HG03442 (cell line): ENCODE data around the gene SYT10.
"Not testable (repeated sequence)": the region's sequence is repeated elsewhere in the genome, so short reads cannot be mapped to it uniquely, and the experiment has no call there.

Experiments used
- ATAC-seq: cut with Tn5 transposase; IDR thresholded peaks from one replicate; pipeline ENCODE4 v1.9.1; 2021; ENCODE audit warnings: mild to moderate bottlenecking, moderate library complexity; ENCODE audit not compliant: unreplicated experiment

The SYT10 gene, protein sequence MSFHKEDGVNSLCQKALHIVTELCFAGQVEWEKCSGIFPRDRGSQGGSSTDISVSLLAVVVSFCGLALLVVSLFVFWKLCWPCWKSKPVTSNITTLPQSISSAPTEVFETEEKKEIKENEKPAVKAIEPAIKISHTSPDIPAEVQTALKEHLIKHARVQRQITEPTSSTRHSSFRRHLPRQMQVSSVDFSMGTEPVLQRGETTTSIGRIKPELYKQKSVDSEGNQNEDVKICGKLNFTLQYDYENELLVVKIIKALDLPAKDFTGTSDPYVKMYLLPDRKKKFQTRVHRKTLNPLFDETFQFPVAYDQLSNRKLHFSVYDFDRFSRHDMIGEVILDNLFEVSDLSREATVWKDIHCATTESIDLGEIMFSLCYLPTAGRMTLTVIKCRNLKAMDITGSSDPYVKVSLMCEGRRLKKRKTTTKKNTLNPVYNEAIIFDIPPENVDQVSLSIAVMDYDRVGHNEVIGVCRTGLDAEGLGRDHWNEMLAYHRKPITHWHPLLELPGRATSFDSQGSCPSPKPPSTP

GRCh38 chr12:33439587-33440011, at the start of gene SYT10:
Gene SYT10, minus strand, starts transcription at chr12:33439819. Its CDS starts 297 bp downstream, at chr12:33439522.
- ATAC-seq = no peak

GRCh38 chr12:33488036-33488435, 48.4 kb upstream of the SYT10 start:
- no peak for ATAC-seq

- no peak for ATAC-seq
Observed at GRCh38 chr12:33486058-33486457, 46.4 kb upstream of the SYT10 start.

DNA sequence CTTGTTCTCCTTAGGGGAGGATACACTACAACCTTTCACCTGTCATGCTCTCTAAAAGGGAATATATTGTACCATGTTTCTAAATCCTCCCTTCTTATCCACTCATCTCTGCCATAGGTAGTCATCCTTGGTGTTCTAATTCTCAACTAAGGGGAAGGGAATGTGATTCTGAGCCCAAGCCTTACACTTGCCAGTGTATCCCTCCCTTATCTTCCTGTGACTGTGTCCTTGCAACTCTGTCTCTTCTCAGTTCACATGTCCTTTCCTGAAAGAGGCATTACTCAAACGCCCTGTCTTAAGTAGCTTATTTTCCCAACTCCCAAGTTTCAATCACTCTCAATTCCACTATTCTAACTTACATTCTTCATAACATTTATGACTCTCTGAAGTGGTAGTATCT, 44.5 kb upstream of the SYT10 start:
- no peak for ATAC-seq

DNA sequence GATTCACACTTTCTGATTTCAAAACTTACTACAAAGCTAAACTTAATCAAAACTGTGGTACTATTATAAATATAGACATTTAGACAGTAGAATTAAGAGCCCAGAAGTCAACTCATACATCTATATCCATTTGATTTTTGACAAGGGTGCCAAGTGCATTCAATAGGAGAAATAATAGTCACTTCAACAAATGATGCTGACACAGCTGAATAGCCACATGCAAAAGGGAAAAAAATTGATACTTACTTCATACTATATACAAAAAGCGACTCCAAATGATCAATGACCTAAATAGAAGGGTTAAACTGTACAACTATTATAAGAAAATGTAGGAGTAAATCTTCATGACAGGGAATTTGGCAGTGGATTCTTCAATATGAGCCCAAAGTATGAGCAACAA, 40.7 kb upstream of the SYT10 start:
- ATAC-seq = no peak

DNA sequence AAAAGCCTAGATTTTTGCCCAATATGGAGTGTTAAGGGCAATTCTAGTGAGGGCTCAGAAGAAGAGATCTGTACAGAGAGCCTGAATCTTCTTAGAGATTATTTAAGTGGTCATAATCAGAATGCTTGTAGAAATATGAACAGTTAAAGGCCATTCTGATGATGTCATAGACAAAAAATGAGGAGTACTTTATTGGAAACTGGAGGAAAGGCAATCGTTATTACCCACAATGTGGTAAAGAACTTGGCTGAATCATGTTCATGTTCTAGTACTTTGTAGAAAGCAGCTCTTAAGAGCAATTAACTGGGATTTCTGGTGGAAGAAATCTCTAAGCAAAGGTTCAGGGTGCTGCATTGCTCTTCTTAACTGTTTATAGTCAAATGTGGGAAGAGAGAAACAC, 36.4 kb upstream of the SYT10 start:
- ATAC-seq = no peak

GRCh38 chr12:33472299-33472698, 32.7 kb upstream of the SYT10 start:
- ATAC-seq = no peak

DNA sequence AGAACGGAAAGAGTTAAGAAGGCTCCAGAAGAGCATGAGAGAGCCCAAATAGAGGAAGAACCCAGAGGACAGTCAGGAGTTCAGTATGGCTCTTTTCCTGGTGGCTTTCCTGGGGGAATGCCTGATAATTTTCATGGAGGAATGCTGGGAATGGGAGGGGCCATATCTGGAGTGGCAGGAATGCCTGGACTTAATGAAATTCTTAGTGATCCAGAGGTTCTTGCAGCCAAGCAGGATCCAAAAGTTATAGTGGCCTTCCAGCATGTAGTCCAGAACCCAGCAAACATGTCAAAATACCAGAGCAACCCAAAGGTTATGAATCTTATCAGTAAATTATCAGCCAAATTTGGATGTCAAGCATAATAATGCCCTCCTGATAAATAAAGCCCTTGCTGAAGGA, 15.5 kb upstream of the SYT10 start:
- ATAC-seq = no peak

DNA sequence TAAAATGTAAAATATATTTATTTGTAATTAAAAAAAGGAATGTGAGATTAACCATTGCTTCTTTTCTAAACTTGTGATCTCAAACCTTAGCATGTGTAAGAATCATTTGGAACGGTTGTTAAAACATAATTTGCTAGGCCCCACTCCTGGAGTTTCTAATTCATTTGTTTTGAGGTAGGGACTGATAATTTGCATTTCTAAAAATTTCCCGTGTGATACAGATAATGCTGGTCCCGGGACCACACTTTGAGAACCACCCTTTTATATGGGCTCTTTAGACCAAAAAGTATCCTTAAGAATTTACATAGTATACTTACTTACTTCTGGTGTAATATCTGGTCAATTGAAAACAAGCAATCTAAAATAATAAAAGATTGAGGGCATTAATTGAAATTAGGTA, 10.9 kb upstream of the SYT10 start:
- no peak for ATAC-seq

DNA sequence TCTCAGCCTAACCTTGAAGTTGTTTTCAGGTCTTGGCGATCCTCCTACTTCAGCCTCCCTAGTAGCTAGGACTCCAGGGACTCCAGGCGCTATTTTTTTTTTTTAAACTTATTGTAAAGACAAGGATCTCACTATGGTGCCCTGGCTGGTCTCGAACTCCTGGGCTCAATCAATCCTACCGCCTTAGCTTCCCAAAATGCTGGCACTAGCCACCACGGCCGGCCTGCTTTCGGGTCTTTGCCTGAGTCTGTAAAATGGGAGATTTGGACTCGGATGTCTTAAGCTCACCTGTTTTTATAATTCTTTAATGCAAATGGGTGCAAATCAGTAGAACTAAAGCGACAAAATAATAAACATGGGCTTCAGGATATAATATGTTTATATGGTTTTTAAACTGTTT, 858 bp upstream of the SYT10 start:
- ATAC-seq = no peak

DNA sequence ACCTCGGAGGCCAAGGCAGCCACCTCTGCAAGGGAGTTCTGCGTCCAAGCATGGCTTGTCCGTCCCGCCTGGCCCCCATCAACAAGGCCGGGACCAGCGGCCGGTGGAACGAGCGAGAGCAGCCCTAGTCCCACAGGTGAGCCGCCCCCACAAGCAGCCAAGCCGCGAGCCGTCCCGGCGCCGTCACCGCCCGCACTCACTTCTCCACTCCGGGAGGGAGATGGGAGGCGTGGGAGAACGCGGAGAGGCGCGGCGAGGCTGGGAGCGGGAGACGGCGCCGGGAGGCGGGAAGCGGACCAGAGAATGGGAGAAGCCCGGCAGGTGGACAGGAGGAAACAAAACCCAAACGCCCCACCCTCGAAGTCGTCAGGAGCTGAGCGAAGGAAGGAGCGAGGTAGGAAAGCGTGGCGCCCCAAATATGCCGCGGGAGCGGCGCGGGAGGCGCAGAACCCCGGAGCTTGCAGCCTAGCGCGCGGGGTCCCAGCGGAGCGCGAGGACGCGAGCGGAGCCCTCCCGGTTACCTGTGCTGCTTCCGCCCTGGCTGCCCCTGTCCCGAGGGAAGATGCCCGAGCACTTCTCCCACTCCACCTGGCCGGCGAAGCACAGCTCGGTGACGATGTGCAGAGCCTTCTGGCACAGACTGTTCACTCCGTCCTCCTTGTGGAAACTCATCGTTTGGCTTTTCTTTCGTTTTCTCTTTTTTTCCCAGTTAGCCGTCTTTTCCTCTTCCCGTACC, 600 bp downstream of the SYT10 start:
- ATAC-seq = no peak

- ATAC-seq = no peak
Observed at GRCh38 chr12:33438025-33438772, 1.4 kb downstream of the SYT10 start.

DNA sequence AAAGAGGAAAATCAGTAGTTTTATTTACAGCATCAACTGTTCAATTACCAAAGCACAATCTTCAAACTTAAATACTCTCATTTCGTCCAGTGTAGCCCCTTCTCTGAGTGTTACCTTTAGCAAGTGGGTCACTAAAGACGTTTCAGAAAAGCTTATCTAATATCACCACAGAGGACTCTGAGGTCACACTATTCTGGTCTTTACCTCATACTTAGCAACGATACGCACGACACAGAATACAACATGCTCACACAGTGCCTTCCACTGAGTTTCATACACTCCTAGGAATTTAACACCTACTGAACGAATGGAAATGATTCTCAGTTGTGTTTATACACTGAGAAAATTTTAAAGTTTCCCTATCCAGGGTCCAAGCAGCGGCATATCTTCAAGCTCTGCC, 2.0 kb downstream of the SYT10 start:
- no peak for ATAC-seq

- no peak for ATAC-seq
Observed at GRCh38 chr12:33432992-33433391, 6.6 kb downstream of the SYT10 start.

DNA sequence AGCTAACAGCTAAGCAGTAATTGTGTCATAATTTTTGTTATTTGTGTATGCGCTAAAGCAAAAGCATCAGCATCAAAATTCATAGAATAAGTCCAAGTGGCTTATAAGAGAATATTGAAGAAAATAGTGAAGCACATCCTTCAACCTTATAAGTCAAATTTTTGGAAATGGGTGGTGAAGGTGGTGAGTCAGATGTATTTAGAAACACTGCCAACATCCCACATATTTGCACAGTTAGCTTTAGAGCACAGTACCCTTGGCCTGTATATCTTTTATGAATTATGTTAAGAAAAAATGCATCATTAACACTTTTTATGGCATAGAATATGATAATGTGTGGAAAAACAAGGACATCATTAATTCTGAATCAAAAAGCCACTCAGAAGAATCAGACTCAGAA, 8.0 kb downstream of the SYT10 start:
- no peak for ATAC-seq

- ATAC-seq = no peak
Observed at GRCh38 chr12:33429468-33429867, 10.2 kb downstream of the SYT10 start.

GRCh38 chr12:33427071-33427470, 12.5 kb downstream of the SYT10 start:
- no peak for ATAC-seq

DNA sequence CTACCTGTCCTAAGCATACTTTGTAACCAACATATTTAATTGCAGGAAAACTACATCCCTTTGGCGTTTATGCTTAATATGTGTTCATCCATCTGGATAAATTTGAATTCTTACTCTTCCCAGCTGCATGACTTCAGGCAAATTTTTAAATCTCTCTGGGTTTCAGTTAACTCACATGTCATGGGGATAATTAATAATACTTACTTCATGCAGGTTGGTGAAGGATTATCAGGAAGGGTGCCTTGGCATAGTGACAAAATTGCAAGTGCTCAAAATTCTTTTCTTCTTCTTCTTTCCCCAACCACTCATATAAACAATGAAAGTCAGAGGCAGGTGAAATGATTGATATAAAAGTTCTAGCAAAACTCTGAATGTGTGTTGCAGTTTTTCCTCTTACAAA, 15.9 kb downstream of the SYT10 start:
- ATAC-seq = no peak

- not testable (repeated sequence) for ATAC-seq
Observed at GRCh38 chr12:33412410-33412809, 27.2 kb downstream of the SYT10 start.

- no peak for ATAC-seq
Observed at GRCh38 chr12:33383503-33383902, 56.1 kb downstream of the SYT10 start.

DNA sequence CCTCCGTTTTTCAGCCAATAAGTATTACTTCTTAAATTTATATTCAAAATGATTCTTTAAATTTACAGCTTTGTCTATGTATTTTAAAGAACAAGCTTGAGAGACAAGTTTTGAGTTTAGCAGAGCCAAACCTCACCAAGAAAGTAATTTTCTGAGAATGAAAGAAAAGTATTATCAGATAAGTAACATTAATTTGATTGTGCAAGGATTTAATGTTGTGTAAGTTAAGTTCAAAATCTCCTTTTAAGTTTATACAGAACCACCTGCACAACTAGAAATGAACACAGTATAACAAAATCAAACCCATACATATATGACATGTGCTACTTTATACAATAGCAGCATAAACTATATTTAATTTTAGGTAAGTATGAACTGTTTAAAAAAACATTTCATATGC, 63.5 kb downstream of the SYT10 start:
- no peak for ATAC-seq
